ENCODE measurements around the gene ZNF775. TPM values are rescaled to one million over a fixed set of nuclear protein-coding genes. Genes with fewer than 3 reads are reported as not detected.

ZNF775 gene
- total RNA-seq, 1 experiment from 2014 or later = 5.8 TPM

DNA sequence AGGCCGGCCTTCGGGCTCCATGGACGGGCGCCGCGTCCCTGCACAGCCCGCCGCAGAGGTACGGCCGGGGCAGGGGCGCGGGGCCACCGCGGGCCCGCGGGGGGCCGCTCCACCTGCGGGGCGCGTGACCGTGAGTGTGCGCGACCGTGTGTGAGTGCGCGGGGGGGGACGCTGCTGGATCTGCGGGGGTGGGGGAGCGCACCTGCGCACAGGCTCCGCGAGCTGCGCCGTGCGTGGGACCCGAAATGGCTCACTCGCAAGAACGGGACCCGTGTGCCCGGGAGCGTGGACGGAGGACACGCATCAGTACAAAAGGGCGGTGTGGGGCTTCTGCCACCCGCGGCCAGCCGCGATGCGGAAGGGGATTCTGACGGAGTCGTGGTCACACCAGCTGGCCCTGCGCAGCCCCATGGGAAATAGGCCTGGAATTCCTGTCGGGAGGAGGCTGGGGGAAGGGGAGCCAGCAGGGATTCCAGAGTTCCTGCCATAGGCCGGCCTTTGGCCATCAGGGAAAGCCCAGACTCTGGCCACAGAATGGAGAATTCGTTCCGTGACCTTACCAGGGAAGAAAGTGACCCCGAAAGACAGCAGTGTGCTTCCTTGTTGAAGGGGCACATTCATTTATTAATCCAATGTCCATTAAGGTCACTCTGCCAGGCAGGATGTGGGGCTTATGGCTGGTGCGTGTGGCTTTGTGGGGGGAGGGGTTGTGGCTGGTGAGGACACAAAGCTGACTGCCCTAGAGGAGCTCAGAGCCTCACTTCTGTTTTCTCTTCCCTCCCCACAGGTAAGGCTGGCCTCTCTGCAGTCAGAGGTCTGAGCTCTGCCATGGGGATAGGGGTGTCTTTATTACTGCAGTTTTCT is 10.0 kb upstream of the ZNF775 start:
- peaks cover 52% of the 10 kb centered on the region for H3K36me3 ChIP-seq

DNA sequence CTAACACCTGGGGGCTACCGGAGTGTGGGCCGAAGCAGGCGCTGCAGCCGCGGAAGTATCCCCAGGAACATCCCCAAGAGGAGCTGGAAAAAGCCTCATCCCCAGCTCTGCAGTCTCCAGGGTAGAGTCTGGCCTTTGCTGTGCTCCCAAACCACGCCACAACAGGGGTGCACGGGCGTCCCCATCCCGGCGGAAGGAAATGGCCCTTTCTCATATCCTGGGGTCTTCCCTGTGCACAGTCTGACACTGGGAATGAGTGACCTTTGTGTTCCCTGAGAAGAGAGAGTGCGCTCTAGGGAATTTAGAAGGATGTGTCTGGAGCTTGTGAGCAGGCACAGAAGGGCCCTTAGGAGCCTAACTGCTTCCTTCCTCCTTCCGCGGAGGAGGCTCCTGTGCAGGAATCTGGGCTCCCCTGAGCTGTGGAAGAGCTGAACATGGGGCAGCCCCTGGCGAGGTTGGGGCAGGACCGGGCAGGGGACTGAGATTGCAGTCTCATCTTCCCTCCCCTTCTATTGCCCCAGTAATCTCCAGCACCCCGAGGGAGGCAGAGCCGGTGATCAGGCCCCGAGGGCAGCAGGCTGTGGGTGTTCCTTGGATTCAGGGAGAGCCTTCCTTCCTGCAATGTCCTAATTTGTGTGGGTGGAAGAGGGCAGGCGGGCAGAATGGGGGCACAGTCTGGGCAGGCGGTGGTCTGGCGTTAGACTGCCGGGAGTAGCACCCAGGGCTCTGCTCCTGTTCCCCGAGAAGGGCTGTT is 9.2 kb upstream of the ZNF775 start:
- Histone ChIP-seq H3K9me3 (replicated peaks) (no peaks in the 10 kb centered on the region), H3K4me1 (replicated peaks) (peaks cover 25% of the 10 kb centered on the region), H3K36me3 (peaks cover 60% of the 10 kb centered on the region), H3K4me3 (peak overlapping the region; percentile 93), H3K27me3 (replicated peaks) (no peaks in the 10 kb centered on the region), H3K27ac (peak overlapping the region; percentile 89; the same call in 1 of the 2 replicates)
- DNase-seq (ENCODE audit: low read depth in 1 of 2, low spot score in 2 of 2) = no peak

More for the DNA sequence above, 10.0 kb upstream of the ZNF775 start:
- Histone ChIP-seq H3K4me3 (peak overlapping the region; percentile 93), H3K27me3 (replicated peaks) (no peaks in the 10 kb centered on the region), H3K27ac (peak overlapping the region; percentile 89), H3K4me1 (replicated peaks) (peaks cover 18% of the 10 kb centered on the region), H3K9me3 (replicated peaks) (no peaks in the 10 kb centered on the region)
- DNase-seq (ENCODE audit: low read depth in 1 of 2, low spot score in 2 of 2) = peak; percentile 74 to 79

DNA sequence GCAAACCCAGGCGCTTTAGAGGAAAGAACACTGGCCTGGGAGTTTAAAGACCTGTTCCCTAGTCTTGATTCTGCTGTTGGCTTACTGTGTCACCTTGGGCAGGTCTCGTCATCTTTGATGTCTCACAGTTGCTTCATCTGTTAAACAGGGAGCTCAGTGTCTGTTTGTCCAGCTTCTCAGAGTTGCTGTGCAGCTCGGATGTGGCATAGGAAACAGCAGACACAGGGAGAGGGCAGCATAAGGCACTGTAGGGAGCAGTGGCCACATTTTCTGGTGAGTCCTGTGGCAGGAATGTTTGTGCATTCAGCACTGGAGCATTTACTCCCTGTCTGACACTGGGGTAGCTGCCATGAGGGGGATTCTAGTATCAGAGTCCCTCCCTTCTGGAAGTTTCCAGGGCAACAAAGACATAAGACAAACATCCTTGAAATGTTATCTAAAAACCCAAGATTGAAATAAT is 8.5 kb upstream of the ZNF775 start:
- Histone ChIP-seq H3K4me3 (no peak overlapping the region), H3K4me1 (replicated peaks) (peaks cover 25% of the 10 kb centered on the region), H3K27ac (no peak overlapping the region), H3K27me3 (replicated peaks) (no peaks in the 10 kb centered on the region), H3K9me3 (replicated peaks) (no peaks in the 10 kb centered on the region), H3K36me3 (peaks cover 61% of the 10 kb centered on the region)
- no peak for DNase-seq (ENCODE audit: low read depth in 1 of 2, low spot score in 2 of 2)

DNA sequence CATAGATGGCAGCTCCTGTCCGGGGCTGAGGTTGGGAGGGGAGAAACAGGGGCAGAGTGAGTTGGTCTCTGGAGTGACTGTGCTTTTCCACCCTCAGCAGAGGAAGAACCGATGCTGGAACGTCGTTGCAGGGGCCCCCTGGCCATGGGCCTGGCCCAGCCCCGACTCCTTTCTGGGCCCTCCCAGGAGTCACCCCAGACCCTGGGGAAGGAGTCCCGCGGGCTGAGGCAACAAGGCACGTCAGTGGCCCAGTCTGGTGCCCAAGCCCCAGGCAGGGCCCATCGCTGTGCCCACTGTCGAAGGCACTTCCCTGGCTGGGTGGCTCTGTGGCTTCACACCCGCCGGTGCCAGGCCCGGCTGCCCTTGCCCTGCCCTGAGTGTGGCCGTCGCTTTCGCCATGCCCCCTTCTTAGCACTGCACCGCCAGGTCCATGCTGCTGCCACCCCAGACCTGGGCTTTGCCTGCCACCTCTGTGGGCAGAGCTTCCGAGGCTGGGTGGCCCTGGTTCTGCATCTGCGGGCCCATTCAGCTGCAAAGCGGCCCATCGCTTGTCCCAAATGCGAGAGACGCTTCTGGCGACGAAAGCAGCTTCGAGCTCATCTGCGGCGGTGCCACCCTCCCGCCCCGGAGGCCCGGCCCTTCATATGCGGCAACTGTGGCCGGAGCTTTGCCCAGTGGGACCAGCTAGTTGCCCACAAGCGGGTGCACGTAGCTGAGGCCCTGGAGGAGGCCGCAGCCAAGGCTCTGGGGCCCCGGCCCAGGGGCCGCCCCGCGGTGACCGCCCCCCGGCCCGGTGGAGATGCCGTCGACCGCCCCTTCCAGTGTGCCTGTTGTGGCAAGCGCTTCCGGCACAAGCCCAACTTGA is 7.8 kb upstream of the ZNF775 start:
- no peaks in the 10 kb centered on the region for H3K9me3 ChIP-seq (replicated peaks)
- DNase-seq (ENCODE audit: low read depth in 1 of 2, low spot score in 2 of 2) = no peak
- no peak overlapping the region for H3K4me3 ChIP-seq
- peaks cover 67% of the 10 kb centered on the region for H3K36me3 ChIP-seq
- no peaks in the 10 kb centered on the region for H3K27me3 ChIP-seq (replicated peaks)
- peaks cover 25% of the 10 kb centered on the region for H3K4me1 ChIP-seq (replicated peaks)
- no peak overlapping the region for H3K27ac ChIP-seq

DNA sequence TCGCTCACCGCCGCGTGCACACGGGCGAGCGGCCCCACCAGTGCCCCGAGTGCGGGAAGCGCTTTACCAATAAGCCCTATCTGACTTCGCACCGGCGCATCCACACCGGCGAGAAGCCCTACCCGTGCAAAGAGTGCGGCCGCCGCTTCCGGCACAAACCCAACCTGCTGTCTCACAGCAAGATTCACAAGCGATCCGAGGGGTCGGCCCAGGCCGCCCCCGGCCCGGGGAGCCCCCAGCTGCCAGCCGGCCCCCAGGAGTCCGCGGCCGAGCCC is 7.2 kb upstream of the ZNF775 start:
- Histone ChIP-seq H3K4me1 (replicated peaks) (peaks cover 25% of the 10 kb centered on the region), H3K4me3 (no peak overlapping the region), H3K9me3 (replicated peaks) (no peaks in the 10 kb centered on the region), H3K27ac (no peak overlapping the region), H3K36me3 (peaks cover 67% of the 10 kb centered on the region), H3K27me3 (replicated peaks) (no peaks in the 10 kb centered on the region)
- DNase-seq (ENCODE audit: low read depth in 1 of 2, low spot score in 2 of 2) = no peak

DNA sequence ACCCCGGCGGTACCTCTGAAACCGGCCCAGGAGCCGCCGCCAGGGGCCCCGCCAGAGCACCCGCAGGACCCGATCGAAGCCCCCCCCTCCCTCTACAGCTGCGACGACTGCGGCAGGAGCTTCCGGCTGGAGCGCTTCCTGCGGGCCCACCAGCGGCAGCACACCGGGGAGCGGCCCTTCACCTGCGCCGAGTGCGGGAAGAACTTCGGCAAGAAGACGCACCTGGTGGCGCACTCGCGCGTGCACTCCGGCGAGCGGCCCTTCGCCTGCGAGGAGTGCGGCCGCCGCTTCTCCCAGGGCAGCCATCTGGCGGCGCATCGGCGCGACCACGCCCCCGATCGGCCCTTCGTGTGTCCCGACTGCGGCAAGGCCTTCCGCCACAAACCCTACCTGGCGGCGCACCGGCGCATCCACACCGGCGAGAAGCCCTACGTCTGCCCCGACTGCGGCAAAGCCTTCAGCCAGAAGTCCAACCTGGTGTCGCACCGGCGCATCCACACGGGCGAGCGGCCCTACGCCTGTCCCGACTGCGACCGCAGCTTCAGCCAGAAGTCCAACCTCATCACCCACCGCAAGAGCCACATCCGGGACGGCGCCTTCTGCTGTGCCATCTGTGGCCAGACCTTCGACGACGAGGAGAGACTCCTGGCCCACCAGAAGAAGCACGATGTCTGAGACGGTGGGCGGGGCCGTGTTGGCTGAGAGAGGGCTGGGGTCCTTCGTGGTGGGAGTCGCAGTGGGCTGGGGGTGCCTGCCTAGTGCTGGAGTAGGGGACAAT is 6.7 kb upstream of the ZNF775 start:
- Histone ChIP-seq H3K9me3 (replicated peaks) (no peaks in the 10 kb centered on the region), H3K36me3 (peaks cover 67% of the 10 kb centered on the region), H3K27ac (no peak overlapping the region), H3K4me3 (no peak overlapping the region), H3K27me3 (replicated peaks) (no peaks in the 10 kb centered on the region), H3K4me1 (replicated peaks) (peaks cover 25% of the 10 kb centered on the region)
- DNase-seq (ENCODE audit: low read depth in 1 of 2, low spot score in 2 of 2) = no peak

DNA sequence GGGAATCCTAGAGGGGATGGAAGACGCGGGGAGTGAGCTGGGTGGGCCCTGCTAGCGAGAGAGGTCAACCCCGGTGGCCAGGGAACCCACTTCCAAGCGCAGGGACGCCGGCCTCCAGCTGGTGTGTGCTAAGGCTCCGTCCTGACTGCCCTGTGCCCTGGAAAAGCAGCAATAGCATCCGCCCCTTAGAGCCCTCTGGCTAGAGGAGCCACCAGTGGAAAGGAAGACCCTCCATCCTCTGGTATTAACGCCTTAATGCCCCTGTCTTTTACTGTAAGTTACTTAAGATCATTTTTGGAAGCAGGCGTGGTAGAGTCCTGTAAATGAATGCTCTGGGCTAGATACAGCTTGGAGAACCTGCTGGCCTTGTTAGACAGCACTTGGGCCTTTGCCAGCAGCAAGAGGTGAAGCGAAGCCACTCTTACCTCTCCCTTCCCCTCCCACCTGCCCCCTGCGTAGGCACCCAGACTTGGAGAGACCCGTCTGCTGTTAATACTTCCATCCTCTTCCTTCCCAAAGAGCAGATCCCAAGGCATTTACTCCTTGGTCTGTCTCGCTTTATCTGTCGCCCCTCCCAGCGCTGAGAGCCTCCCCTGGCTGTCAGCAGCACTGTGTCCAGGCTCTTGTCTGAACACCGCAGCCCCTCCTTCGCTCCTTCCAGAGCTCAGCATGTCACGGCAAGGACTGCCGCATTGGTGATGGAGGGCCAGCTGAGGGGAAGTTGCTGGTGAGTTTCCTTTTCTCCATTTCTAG is 5.9 kb upstream of the ZNF775 start:
- Histone ChIP-seq H3K4me3 (no peak overlapping the region), H3K9me3 (replicated peaks) (no peaks in the 10 kb centered on the region), H3K27me3 (replicated peaks) (no peaks in the 10 kb centered on the region), H3K27ac (no peak overlapping the region), H3K4me1 (replicated peaks) (peaks cover 26% of the 10 kb centered on the region), H3K36me3 (peaks cover 66% of the 10 kb centered on the region)
- DNase-seq (ENCODE audit: low read depth in 1 of 2, low spot score in 2 of 2) = no peak

DNA sequence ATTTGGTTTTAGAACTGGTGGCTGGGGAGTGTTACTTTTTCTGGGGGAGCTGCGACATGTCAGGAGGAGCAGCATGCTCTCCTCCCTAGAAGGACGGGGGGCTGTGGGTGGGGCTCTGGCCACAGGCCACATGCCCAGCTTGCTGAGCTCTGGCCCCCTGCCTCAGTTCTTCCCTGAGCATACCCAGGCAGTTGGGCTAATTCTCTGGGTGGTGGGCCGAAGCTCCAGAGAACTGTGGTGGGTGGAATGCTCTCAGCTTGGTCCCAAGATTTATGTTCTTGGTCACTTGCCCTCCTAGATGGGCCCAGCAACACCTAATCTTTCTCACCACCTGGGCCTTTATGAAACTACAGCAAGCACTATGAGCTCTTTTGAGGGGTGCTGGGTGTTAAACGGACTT is 5.1 kb upstream of the ZNF775 start:
- Histone ChIP-seq H3K27ac (no peak overlapping the region), H3K9me3 (replicated peaks) (no peaks in the 10 kb centered on the region), H3K27me3 (replicated peaks) (no peaks in the 10 kb centered on the region), H3K4me1 (replicated peaks) (peaks cover 27% of the 10 kb centered on the region), H3K36me3 (peaks cover 58% of the 10 kb centered on the region), H3K4me3 (no peak overlapping the region)
- DNase-seq (ENCODE audit: low read depth in 1 of 2, low spot score in 2 of 2) = no peak

DNA sequence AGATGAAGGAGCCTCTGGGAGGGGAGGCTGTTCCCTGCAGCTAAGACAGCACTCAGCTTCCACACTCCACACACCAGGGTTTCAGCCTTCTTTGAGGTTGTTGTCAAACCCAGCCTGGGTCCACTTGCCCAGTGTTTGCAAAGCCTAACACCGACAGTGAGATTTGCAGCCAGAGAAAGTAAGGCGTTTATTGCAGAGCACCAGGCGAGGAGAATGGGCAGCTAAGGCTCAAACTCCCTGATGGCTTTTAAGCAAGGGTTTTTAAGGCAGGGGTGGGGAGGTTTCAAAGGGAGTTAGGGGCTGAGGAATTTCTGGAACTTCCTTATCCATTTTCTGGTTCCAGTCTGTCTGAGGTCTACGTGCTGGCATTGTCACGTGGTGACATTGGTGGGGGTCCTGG is 4.7 kb upstream of the ZNF775 start:
- no peaks in the 10 kb centered on the region for H3K9me3 ChIP-seq (replicated peaks)
- H3K27ac ChIP-seq = no peak overlapping the region
- DNase-seq (ENCODE audit: low read depth in 1 of 2, low spot score in 2 of 2) = no peak
- no peak overlapping the region for H3K4me3 ChIP-seq
- H3K27me3 ChIP-seq (replicated peaks) = no peaks in the 10 kb centered on the region
- H3K4me1 ChIP-seq (replicated peaks) = peaks cover 27% of the 10 kb centered on the region
- H3K36me3 ChIP-seq = peaks cover 57% of the 10 kb centered on the region

DNA sequence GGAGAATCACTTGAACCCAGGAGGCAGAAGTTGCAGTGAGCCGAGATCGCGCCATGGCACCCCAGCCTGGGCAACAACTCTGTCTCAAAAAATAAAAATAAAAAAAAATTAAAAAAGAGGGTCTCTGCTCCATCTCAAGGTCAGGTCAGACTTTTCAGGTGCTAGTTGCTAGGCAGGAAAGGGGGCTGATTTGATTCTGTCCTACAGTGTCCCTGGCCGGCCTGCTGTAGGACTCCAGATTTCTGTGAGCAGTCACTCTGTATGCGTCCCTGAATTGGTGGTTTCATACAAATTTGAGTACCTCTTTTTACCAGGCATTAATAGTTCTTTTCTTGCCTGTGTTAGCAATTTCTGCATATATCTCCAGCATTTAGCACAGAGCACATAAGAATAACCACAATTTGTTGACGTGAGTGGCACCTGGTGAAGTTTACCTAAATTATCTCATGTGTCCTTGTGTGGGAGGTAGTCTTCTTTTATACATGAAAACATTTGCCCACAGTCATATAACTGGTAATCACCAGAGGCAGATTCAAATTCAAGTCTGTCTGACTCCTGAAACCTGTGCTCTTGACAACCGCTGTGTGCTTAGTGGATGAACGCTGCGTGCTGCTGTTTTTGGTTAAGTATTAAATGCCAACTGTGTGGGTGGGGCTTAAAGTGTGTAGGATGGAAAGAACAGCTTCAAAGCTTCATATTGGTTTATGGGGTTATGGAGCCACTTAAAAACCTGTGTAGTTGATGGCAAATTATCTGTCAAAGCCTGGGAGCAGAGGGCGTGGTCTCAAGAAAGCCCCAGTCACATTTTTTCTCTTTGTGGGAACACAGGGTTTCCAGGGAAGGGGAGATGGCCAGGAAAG is 3.2 kb upstream of the ZNF775 start:
- Histone ChIP-seq H3K27me3 (replicated peaks) (no peaks in the 10 kb centered on the region), H3K4me1 (replicated peaks) (peaks cover 18% of the 10 kb centered on the region), H3K27ac (no peak overlapping the region), H3K36me3 (peaks cover 47% of the 10 kb centered on the region), H3K9me3 (replicated peaks) (no peaks in the 10 kb centered on the region), H3K4me3 (no peak overlapping the region)
- DNase-seq (ENCODE audit: low read depth in 1 of 2, low spot score in 2 of 2) = no peak

DNA sequence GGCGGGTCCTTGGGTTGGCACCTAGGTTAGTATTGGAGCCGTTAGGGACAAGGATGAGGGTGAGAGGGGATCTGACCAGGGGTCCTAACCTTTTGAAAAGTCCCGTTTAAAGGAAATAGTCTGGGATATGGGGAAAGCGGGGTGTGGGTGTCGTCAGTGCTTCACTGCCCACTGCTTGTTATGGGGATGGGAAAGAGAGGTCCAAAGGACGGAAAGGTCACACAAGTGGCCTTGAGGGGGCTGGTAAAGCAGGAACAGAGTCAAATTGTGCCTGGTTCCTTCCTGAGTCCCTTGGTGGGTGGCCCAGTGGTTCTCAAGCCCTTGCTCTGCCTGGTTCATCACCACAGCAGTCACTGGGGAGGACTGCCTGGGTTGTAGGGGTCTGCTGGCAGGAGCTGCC is 2.6 kb upstream of the ZNF775 start:
- Histone ChIP-seq H3K4me3 (no peak overlapping the region), H3K9me3 (replicated peaks) (no peaks in the 10 kb centered on the region), H3K27ac (no peak overlapping the region), H3K27me3 (replicated peaks) (no peaks in the 10 kb centered on the region), H3K4me1 (replicated peaks) (peaks cover 18% of the 10 kb centered on the region), H3K36me3 (peaks cover 40% of the 10 kb centered on the region)
- no peak for DNase-seq (ENCODE audit: low read depth in 1 of 2, low spot score in 2 of 2)

DNA sequence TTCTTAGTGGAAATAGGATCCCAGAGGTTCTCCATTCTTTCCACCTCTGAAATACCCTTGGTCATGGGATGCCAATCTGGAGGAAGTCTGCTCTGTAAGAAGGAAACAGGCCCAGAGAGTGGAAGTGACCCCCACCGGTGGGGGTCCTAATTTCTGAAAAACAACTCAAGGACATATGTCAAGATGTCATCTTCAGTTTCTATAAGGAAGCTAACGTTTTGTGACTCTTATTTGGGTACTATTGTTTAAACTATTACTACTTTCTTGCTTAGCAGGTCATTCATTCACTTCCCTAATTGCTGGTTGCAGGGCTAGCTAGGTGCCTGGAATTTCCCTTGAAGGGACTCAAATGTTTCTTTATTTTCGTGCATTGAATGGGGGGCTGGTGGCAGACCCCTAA is 1.9 kb upstream of the ZNF775 start:
- peaks cover 34% of the 10 kb centered on the region for H3K36me3 ChIP-seq

More for the DNA sequence above, 1.9 kb upstream of the ZNF775 start:
- Histone ChIP-seq H3K27me3 (replicated peaks) (no peaks in the 10 kb centered on the region), H3K4me3 (no peak overlapping the region), H3K27ac (no peak overlapping the region), H3K4me1 (replicated peaks) (peaks cover 18% of the 10 kb centered on the region), H3K9me3 (replicated peaks) (no peaks in the 10 kb centered on the region)
- no peak for DNase-seq (ENCODE audit: low read depth in 1 of 2, low spot score in 2 of 2)
